HepG2 (cell line): ENCODE measurements around the gene MEI1. TPM values are rescaled to one million over a fixed set of nuclear protein-coding genes. Genes with fewer than 3 reads are reported as not detected.

ENCODE experiments used
- ATAC-seq: fragments of 200-7000 bp; cut with Tn5 transposase; 3 replicates; pipeline ENCODE4 v1.9.1; 2020; ENCODE audit warnings: mild to moderate bottlenecking, moderate library complexity
- BruUV-seq: library from RNA; stranded (reverse); fragments of 400-500 nt; replicated peaks from 2 replicates; lab custom pipeline; 2021; lab: Mats Ljungman, UMichigan
- CTCF ChIA-PET: fragments of 300-600 bp; formaldehyde crosslinking; extraction: SDS; loops from one replicate; lab custom pipeline; 2021; ENCODE audit warnings: low total read pairs, inconsistent platforms, low intra/inter-chr PET ratio; lab: Yijun Ruan, JAX
- POLR2A ChIA-PET: fragments of 350-600 bp; sonication (Branson Sonifier 250); formaldehyde crosslinking; loops from one replicate; lab custom pipeline; 2020; ENCODE audit warnings: antibody characterized with exemption, inconsistent platforms; lab: Yijun Ruan, JAX
- DNase-seq: peaks from one replicate; pipeline ENCODE4 v3.0.0-alpha.2; 2015; ENCODE audit warnings: low spot score
- FAIRE-seq: peaks from 3 replicates; lab custom pipeline; 2011; peaks lifted over from hg19 to GRCh38; lab: Jason Lieb, UNC
- H2AFZ ChIP-seq: one replicate; pipeline ENCODE4 v1.6.1; 2011; ENCODE audit warnings: low read length, inconsistent platforms
- H3K27ac ChIP-seq: fragments of 300-600 bp; 3 replicates; pipeline ENCODE4 v1.8.0; 2011; ENCODE audit warnings: mixed run types, mild to moderate bottlenecking, mixed read lengths, low read length, inconsistent platforms; ENCODE audit not compliant: insufficient read depth; ENCODE audit errors: extremely low read length
- H3K27me3 ChIP-seq, 2 experiments: fragments of 200-600 bp in 1 of 2; 2 replicates in 1 of 2; 3 replicates in 1 of 2; pipeline versions ENCODE4 v1.6.0 to v1.8.0; 2011; ENCODE audit warnings: low read length in 2 of 2, mild to moderate bottlenecking in 2 of 2, moderate library complexity in 2 of 2, inconsistent platforms in 1 of 2; ENCODE audit not compliant: insufficient read depth in 2 of 2, control insufficient read depth in 1 of 2
- H3K36me3 ChIP-seq, 2 experiments: fragments of 200-600 bp in 1 of 2; replicated peaks in 1 of 2; 2 replicates in 1 of 2; 3 replicates in 1 of 2; pipeline versions ENCODE4 v1.5.1 to v1.8.0; 2011; ENCODE audit warnings: low read length in 2 of 2, inconsistent platforms in 1 of 2; ENCODE audit not compliant: insufficient read depth in 2 of 2, control insufficient read depth in 1 of 2
- H3K4me1 ChIP-seq: 2 replicates; pipeline ENCODE4 v1.5.1; 2012; ENCODE audit warnings: low read length, inconsistent platforms; ENCODE audit not compliant: insufficient read depth
- H3K4me2 ChIP-seq: 2 replicates; pipeline ENCODE4 v1.6.0; 2011; ENCODE audit warnings: low read depth, low read length, inconsistent platforms
- H3K4me3 ChIP-seq, 3 experiments: fragments of 200-600 bp in 1 of 3; sonication (generic), shearing (Covaris generic) in 1 of 3; replicated peaks in 1 of 3; 2 replicates each; pipeline ENCODE4 v1.5.1; 2011 to 2016; ENCODE audit warnings: low read length in 3 of 3, inconsistent platforms in 2 of 3, low read depth in 2 of 3, mild to moderate bottlenecking in 2 of 3, control low read depth in 1 of 3, mixed read lengths in 1 of 3; ENCODE audit not compliant: insufficient read depth in 1 of 3
- H3K79me2 ChIP-seq: one replicate; pipeline ENCODE4 v1.6.1; 2011; ENCODE audit warnings: low read length, inconsistent platforms; ENCODE audit not compliant: insufficient read depth
- H3K9ac ChIP-seq: 2 replicates; pipeline ENCODE4 v1.6.0; 2011; ENCODE audit warnings: mild to moderate bottlenecking, low read depth, low read length, inconsistent platforms; ENCODE audit not compliant: insufficient read depth
- H3K9me3 ChIP-seq: 2 replicates; pipeline ENCODE4 v1.5.1; 2012; ENCODE audit warnings: mild to moderate bottlenecking, low read length
- H4K20me1 ChIP-seq: 2 replicates; pipeline ENCODE4 v1.6.0; 2011; ENCODE audit warnings: inconsistent platforms, mild to moderate bottlenecking, low read length, moderate library complexity; ENCODE audit not compliant: insufficient read depth
- ATM ChIP-seq: fragments of 450-650 bp; IDR thresholded peaks from 2 replicates; pipeline ENCODE4 v1.7.1; 2017; ENCODE audit warnings: mild to moderate bottlenecking, borderline replicate concordance
- CREB1 ChIP-seq, 2 experiments: fragments of 450-650 bp in 1 of 2; IDR thresholded peaks; 2 replicates each; pipeline ENCODE4 v1.6.1; 2016 to 2017; ENCODE audit warnings: control low read depth in 1 of 2, mild to moderate bottlenecking in 1 of 2, missing compliant biosample characterization in 1 of 2, missing genetic modification characterization in 1 of 2
- EZH2 ChIP-seq: conservative IDR thresholded peaks from 2 replicates; pipeline ENCODE4 v1.6.1; 2012; ENCODE audit warnings: mild to moderate bottlenecking, low read depth, low read length, moderate library complexity
- FOXJ3 ChIP-seq: sonication (generic); formaldehyde crosslinking; IDR thresholded peaks from 2 replicates; pipeline ENCODE4 v1.4.0; 2020; ENCODE audit warnings: missing genetic modification reagents, mild to moderate bottlenecking, borderline replicate concordance
- HNF4A ChIP-seq: sonication (generic); formaldehyde crosslinking; IDR thresholded peaks from 2 replicates; pipeline ENCODE4 v1.4.0; 2020; ENCODE audit warnings: missing genetic modification reagents
- JUN ChIP-seq: sonication (generic); formaldehyde crosslinking; IDR thresholded peaks from 2 replicates; pipeline ENCODE4 v1.4.0; 2020; ENCODE audit warnings: mild to moderate bottlenecking, missing genetic modification reagents
- NFKB2 ChIP-seq: sonication (generic); formaldehyde crosslinking; IDR thresholded peaks from 2 replicates; pipeline ENCODE4 v1.4.0; 2020; ENCODE audit warnings: missing genetic modification reagents, borderline replicate concordance
- PRMT3 ChIP-seq: sonication (generic); formaldehyde crosslinking; IDR thresholded peaks from 2 replicates; pipeline ENCODE4 v1.8.1; 2022; ENCODE audit warnings: low read depth, mild to moderate bottlenecking, moderate library complexity, missing genetic modification reagents, borderline replicate concordance
- TMF1 ChIP-seq: sonication (generic); formaldehyde crosslinking; IDR thresholded peaks from 2 replicates; pipeline ENCODE4 v1.8.1; 2022; ENCODE audit warnings: low read depth, missing genetic modification reagents
- ZEB1 ChIP-seq: IDR thresholded peaks from 2 replicates; pipeline ENCODE4 v1.6.1; 2012; ENCODE audit warnings: mild to moderate bottlenecking, low read depth, inconsistent platforms; ENCODE audit not compliant: insufficient replicate concordance
- WGBS: methylation state at CpG from one replicate; pipeline ENCODE4 v1.1.6; 2017; ENCODE audit warnings: low lambda C conversion rate; 5-methylcytosine and 5-hydroxymethylcytosine counted together
- in situ Hi-C: cut with HindIII; loops from 2 replicates; pipeline ENCODE4 v1.10.0; 2017; ENCODE audit warnings: low pct_unique_long_range_greater_than_20kb; ENCODE audit not compliant: extremely low pct_ligation_motif_present
- intact Hi-C: fragments of 100-400 bp; cut with micrococcal nuclease; formaldehyde crosslinking; loops from one replicate; pipeline ENCODE4 v1.10.0; 2022; ENCODE audit not compliant: unreplicated experiment
- polyA plus RNA-seq, 8 experiments: library from polyadenylated mRNA; depleted of rRNA in 3 of 8; stranded (reverse) in 7 of 8; unstranded in 1 of 8; fragments of >200 nt; fragmentation: Illumina TruSeq in 4 of 8; extraction: Trizol in 4 of 8; gene quantifications; 2 replicates each; pipeline versions ENCODE4 v1.2.1 to v1.2.3, GENCODE V29; 2011 to 2016; ENCODE audit warnings: low read depth in 4 of 8, missing spikeins in 1 of 8, mixed read lengths in 1 of 8; ENCODE audit not compliant: insufficient read depth in 1 of 8
- total RNA-seq, 5 experiments: library from RNA; depleted of rRNA; stranded (reverse); fragments of >200 nt; fragmentation: Illumina TruSeq; extraction: Trizol; gene quantifications; 2 replicates each; pipeline ENCODE4 v1.2.3, GENCODE V29; 2016; ENCODE audit warnings: low read depth in 1 of 5
- TF ChIP-seq, protein P1 (sequence below): sonication (generic); formaldehyde crosslinking; conservative IDR thresholded peaks from 2 replicates; pipeline ENCODE4 v1.8.1; 2023; ENCODE audit warnings: missing genetic modification reagents
- TF ChIP-seq, protein P2 (sequence below): sonication (generic); formaldehyde crosslinking; IDR thresholded peaks from 2 replicates; pipeline ENCODE4 v1.5.0; 2020; ENCODE audit warnings: mild to moderate bottlenecking, low read depth, missing genetic modification reagents, borderline replicate concordance

The MEI1 gene
- total and polyA plus RNA-seq, 2 of the 13 experiments (the other 11 are each of a cell fraction or from before 2014, with no cell fraction given) = 0.75 to 1.9 TPM

DNA sequence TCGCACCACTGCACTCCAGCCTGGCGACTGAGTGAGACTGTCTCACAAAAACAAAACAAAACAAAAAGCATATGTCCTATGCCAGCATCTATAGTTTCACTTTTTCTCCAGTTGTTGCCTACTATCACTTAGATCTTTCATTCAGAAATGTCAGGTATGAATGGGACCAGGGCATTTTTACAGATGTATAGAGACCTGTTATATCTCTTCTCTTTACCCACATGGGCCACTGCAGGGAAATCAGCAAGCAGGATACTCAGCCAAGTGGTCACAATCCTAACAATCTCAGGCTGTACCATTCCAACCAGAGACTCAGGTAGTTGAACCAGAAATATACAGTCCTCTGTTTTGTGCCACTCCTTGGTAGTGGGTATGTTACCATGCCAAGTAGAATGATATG is 117.6 kb downstream of the MEI1 start:
- TF ChIP-seq, protein P1, sequence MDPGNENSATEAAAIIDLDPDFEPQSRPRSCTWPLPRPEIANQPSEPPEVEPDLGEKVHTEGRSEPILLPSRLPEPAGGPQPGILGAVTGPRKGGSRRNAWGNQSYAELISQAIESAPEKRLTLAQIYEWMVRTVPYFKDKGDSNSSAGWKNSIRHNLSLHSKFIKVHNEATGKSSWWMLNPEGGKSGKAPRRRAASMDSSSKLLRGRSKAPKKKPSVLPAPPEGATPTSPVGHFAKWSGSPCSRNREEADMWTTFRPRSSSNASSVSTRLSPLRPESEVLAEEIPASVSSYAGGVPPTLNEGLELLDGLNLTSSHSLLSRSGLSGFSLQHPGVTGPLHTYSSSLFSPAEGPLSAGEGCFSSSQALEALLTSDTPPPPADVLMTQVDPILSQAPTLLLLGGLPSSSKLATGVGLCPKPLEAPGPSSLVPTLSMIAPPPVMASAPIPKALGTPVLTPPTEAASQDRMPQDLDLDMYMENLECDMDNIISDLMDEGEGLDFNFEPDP (CRISPR knock-in tag) = no peak
- TF ChIP-seq HNF4A (CRISPR knock-in tag) = no peak
- no peak for TF ChIP-seq FOXJ3 (CRISPR knock-in tag)
- TF ChIP-seq PRMT3 (CRISPR knock-in tag) = no peak
- no peak overlapping the region for H3K9ac ChIP-seq
- WGBS = 100% methylated on average over 2 of the region's 2 CpGs
- H2AFZ ChIP-seq = no peak overlapping the region
- ATAC-seq = no peak
- no TSS peak for BruUV-seq
- no peaks in the 10 kb centered on the region for H4K20me1 ChIP-seq
- POLR2A ChIA-PET = interaction anchor here (2.2 kb wide), 1 partner anchor 16 kb away, joined by 5 read pairs; the partner anchor contains the start of gene SREBF2
- H3K4me3 ChIP-seq = no peak overlapping the region
- DNase-seq = no peak
- H3K4me2 ChIP-seq = no peak overlapping the region
- no peaks in the 10 kb centered on the region for H3K27me3 ChIP-seq
- H3K9me3 ChIP-seq = no peaks in the 10 kb centered on the region
- H3K4me1 ChIP-seq = no peaks in the 10 kb centered on the region
- peaks cover 2 to 43% of the 10 kb centered on the region in 2 experiments; a peak in 4 of 5 replicates for H3K36me3 ChIP-seq
- no peak overlapping the region for H3K27ac ChIP-seq
- H3K79me2 ChIP-seq = no peaks in the 10 kb centered on the region
- CTCF ChIA-PET = no interaction called here
- in situ Hi-C loops (no loop called here), intact Hi-C loops (no loop called here)
- no peak for FAIRE-seq

DNA sequence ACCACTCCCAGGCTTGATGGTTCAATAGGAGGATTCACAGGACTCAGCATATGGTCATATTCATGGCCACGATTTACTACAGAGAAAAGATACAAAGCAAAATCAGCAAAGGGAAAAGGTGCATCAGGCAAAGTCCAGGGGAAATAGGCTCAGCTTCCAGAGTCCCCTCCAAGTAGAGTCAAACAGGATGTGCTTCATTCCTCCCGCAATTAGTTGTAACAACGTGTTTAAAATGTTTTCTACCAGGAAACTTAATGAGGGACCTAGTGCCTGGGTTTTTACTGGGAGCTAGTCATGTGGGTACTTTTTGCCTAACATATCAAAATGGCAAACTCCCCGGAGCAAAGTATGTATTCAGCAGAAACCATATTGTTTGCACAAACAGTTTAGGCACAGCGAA is 118.7 kb downstream of the MEI1 start:
- Histone ChIP-seq H3K27me3 (no peaks in the 10 kb centered on the region), H3K9me3 (no peaks in the 10 kb centered on the region), H2AFZ (no peak overlapping the region), H3K36me3 (peaks cover 3 to 39% of the 10 kb centered on the region in 2 experiments; a peak in 4 of 5 replicates), H3K4me1 (no peaks in the 10 kb centered on the region), H3K27ac (no peak overlapping the region), H3K4me2 (no peak overlapping the region), H4K20me1 (no peaks in the 10 kb centered on the region), H3K4me3 (no peak overlapping the region), H3K79me2 (no peaks in the 10 kb centered on the region), H3K9ac (no peak overlapping the region)
- FAIRE-seq = no peak
- intact Hi-C loops (no loop called here), in situ Hi-C loops (no loop called here)
- no peak for ATAC-seq
- WGBS = 95% methylated on average over 5 of the region's 5 CpGs
- ChIA-PET CTCF (no interaction called here), POLR2A (no interaction called here)
- no peak for DNase-seq
- no TSS peak for BruUV-seq
- TF ChIP-seq ZEB1 (no peak), NFKB2 (no peak), EZH2 (no peak), ATM (no peak), CREB1 (IDR thresholded peaks at IDR 0.05) (no peak), CREB1 (CRISPR knock-in tag; IDR thresholded peaks at IDR 0.05) (no peak), TMF1 (CRISPR knock-in tag) (no peak), JUN (CRISPR knock-in tag) (no peak)
- TF ChIP-seq, protein P2, sequence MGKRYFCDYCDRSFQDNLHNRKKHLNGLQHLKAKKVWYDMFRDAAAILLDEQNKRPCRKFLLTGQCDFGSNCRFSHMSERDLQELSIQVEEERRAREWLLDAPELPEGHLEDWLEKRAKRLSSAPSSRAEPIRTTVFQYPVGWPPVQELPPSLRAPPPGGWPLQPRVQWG (CRISPR knock-in tag) = no peak
